Lower lobe of right lung (tissue), 2 donors: Measurements from ENCODE around the gene TRIM24. TPM values are rescaled to one million over a fixed set of nuclear protein-coding genes. Genes with fewer than 3 reads are reported as not detected.

ENCODE experiments used
- ATAC-seq, 2 donors: fragments of 200-7000 bp; cut with Tn5 transposase; one replicate each; pipeline ENCODE4 v1.9.1; 2020 to 2022; ENCODE audit warnings: mild to moderate bottlenecking in 2 of 2, moderate library complexity in 2 of 2
- DNase-seq: peaks from one replicate; pipeline ENCODE4 v3.0.0-alpha.2; 2020
- H3K27ac ChIP-seq: fragments of 200-600 bp; one replicate; pipeline ENCODE4 v1.8.0; 2022
- H3K27me3 ChIP-seq: fragments of 200-600 bp; one replicate; pipeline ENCODE4 v1.8.0; 2022; ENCODE audit warnings: low read depth
- H3K36me3 ChIP-seq: fragments of 200-600 bp; one replicate; pipeline ENCODE4 v1.8.0; 2022; ENCODE audit warnings: mild to moderate bottlenecking
- H3K4me1 ChIP-seq: fragments of 200-600 bp; one replicate; pipeline ENCODE4 v1.8.0; 2022
- H3K4me3 ChIP-seq: fragments of 200-600 bp; one replicate; pipeline ENCODE4 v1.8.0; 2022; ENCODE audit warnings: mild to moderate bottlenecking
- H3K9me3 ChIP-seq: fragments of 200-600 bp; one replicate; pipeline ENCODE4 v1.8.0; 2022
- intact Hi-C: fragments of 100-400 bp; cut with DNase I; formaldehyde crosslinking; loops from one replicate; pipeline ENCODE4 v1.11.0; 2022
- total RNA-seq: library from RNA; stranded (reverse); fragmentation: NEBNext Ultra II Directional; extraction: Animal tissue kit (Norgen Biotek cat#: 25700); gene quantifications from one replicate; pipeline ENCODE4 v1.2.1, GENCODE V29; 2021
- TF ChIP-seq, protein P1 (sequence below): fragments of 200-600 bp; IDR thresholded peaks from one replicate; pipeline ENCODE4 v1.8.0; 2022; ENCODE audit warnings: antibody characterized with exemption, mild to moderate bottlenecking
- donor health status: DM: no; HTN: yes; CAD: no; lungs with severe emphysema.

TRIM24 gene
- total RNA-seq, 1 donor from 2014 or later, result 25.8 TPM

DNA sequence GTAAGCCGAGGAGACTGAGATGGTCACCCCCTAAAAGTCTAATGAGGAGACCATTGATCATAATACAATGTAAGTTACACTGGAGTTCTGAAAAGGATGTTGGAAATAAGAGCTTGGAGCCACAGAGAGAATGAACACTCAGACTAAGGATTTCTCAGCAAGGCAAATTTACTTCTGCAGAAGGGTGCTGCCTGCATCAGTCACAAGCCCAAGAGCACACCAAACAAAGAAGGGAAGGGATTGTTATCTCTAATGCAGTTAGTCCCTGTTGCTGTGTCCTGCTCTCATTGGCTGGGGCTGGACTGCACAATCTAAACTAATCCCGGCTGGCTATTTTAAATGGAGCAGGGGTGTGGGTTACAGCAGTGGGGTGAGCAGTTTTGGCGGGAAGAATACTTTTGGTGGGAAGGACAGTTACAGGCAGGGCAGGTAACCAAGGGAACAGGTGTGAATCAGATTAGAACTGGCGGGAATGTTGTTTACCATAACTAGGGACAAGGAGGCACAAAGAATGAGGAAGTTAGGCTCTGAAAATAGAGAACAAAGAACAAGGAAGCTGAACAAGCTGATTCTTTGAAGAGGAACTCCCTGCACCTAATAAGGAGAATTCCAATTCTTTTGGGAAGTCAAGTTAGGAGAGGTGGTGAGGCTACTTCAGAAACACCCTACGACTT is 30.3 kb upstream of the TRIM24 start:
- Histone ChIP-seq H3K27ac (no peak overlapping the region), H3K4me1 (no peaks in the 10 kb centered on the region), H3K27me3 (no peaks in the 10 kb centered on the region), H3K36me3 (no peaks in the 10 kb centered on the region), H3K9me3 (peaks cover 35% of the 10 kb centered on the region), H3K4me3 (no peak overlapping the region)
- ATAC-seq (no peak), DNase-seq (no peak)
- intact Hi-C loops, result no loop called here
- TF ChIP-seq, protein P1, sequence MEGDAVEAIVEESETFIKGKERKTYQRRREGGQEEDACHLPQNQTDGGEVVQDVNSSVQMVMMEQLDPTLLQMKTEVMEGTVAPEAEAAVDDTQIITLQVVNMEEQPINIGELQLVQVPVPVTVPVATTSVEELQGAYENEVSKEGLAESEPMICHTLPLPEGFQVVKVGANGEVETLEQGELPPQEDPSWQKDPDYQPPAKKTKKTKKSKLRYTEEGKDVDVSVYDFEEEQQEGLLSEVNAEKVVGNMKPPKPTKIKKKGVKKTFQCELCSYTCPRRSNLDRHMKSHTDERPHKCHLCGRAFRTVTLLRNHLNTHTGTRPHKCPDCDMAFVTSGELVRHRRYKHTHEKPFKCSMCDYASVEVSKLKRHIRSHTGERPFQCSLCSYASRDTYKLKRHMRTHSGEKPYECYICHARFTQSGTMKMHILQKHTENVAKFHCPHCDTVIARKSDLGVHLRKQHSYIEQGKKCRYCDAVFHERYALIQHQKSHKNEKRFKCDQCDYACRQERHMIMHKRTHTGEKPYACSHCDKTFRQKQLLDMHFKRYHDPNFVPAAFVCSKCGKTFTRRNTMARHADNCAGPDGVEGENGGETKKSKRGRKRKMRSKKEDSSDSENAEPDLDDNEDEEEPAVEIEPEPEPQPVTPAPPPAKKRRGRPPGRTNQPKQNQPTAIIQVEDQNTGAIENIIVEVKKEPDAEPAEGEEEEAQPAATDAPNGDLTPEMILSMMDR, result no peak

DNA sequence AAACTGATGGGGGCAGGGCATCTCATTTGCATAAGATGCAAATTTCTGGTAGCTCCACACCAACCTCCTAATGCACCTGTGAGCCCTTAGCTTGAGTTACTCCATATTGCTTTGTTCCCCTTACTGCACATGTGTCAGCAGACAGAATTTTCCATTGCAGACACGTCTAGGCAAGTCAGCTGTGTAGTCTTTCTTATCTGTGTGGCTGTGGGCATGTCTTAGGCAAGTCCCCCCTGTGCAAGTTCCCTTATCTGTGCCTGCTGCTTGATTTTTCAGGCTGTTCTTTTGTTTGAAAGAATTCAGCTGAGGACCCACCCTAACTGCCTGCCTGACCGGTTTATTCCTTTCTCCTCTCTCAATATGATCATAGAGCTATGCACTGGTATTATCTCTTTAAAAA is 28.5 kb upstream of the TRIM24 start:
- H3K27ac ChIP-seq, result no peak overlapping the region
- H3K4me1 ChIP-seq, result no peaks in the 10 kb centered on the region
- intact Hi-C loops, result no loop called here
- TF ChIP-seq, protein P1, result no peak
- no peaks in the 10 kb centered on the region for H3K27me3 ChIP-seq
- DNase-seq, result no peak
- H3K36me3 ChIP-seq, result no peaks in the 10 kb centered on the region
- H3K9me3 ChIP-seq, result peaks cover 35% of the 10 kb centered on the region
- ATAC-seq, result no peak
- no peak overlapping the region for H3K4me3 ChIP-seq

DNA sequence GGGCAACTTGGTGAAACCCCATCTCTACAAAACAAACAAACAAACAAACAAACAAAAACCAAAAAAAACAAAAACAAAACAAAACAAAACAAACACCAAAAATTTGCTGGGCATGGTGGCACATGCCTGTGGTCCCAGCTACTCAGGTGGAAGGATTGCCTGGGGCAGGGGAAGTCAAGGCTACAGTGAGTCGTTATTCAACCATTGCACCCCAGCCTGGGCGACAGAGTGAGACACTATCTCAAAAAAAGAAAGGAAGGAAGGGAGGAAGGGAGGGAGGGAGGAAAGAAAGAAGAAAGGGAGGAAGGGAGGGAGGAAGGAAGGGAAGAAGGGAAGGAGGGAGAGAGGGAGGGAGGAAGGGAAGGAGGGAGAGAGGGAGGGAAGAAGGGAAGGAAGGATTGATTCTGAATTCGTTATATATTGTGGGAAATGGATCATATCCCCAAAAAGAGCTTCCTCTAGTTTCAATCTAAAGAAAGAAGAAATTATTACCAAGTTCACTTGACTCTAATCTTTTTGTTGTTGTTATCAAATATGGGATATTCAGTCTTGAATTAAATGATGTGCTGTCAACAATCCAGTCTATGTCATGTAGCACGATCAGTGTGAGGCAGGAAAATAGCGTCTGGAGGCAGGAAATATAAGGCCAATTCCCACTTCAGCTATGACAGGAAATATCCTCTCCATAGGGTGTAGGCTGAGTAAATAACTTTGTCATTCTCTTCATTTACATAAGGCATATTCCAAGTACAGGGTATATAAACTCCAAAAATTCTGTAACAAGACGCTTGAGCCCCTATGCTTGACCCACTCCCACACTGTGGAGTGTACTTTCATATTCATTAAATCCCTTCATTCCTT is 26.2 kb upstream of the TRIM24 start:
- DNase-seq (no peak), ATAC-seq (no peak)
- intact Hi-C loops, result no loop called here
- H3K4me3 ChIP-seq, result no peak overlapping the region
- TF ChIP-seq, protein P1, result no peak
- H3K27ac ChIP-seq, result no peak overlapping the region
- no peaks in the 10 kb centered on the region for H3K27me3 ChIP-seq
- no peaks in the 10 kb centered on the region for H3K36me3 ChIP-seq
- peaks cover 27% of the 10 kb centered on the region for H3K9me3 ChIP-seq
- H3K4me1 ChIP-seq, result no peaks in the 10 kb centered on the region

DNA sequence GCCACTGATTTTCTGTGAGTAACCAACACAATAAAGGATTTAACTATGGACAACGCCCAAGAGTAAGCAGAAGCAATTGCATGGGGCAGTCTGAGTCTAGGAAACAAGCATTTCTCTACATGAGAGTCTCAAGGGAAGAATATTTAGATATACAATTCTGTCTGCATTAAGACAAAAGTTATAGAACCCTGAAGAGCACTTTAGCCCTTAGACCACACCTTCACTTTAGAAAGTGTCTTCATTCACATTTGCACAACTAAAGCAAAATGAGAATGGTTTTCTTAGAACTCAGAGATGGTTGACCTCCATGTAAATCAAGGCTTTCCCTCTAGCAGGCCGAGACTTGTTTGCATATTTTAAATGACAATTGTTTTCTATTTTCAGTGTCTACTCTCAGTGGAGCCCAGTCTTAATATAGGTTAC is 25.5 kb upstream of the TRIM24 start:
- Histone ChIP-seq H3K27me3 (no peaks in the 10 kb centered on the region), H3K36me3 (no peaks in the 10 kb centered on the region), H3K9me3 (peaks cover 19% of the 10 kb centered on the region), H3K27ac (no peak overlapping the region), H3K4me3 (no peak overlapping the region), H3K4me1 (no peaks in the 10 kb centered on the region)
- TF ChIP-seq, protein P1, result no peak
- ATAC-seq, result no peak
- no peak for DNase-seq
- intact Hi-C loops, result no loop called here

DNA sequence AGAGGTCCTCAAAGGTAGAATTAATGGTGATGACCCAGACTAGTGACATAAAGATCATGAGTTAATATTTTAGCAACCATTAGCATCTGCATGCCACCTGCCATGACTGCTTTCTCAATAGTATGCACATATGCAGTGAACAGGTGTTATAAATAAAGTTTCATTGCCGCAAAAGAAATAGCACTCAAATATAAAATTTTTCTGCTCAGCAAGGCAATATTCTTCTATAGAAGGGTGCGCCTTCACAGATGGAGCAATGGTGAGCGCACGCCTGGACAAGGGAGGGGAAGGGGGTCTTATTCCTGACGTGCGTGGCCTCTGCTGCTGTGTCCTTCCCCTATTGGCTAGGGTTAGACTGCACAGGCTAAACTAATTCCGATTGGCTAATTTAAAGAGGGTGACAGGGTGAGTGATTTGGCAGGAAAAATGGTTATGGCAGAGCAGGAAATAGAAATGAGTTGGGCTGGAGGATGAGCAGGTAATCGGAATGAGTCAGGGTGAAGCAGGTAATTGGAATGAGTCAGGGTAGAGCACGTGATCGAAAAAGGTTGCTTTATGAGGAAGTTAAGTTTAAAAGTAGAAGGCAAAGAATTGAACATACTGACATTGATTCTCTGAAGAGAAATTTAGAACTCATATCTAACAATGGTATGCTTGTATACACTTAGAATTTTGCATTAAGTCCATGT is 24.7 kb upstream of the TRIM24 start:
- no peak for DNase-seq
- no peak overlapping the region for H3K4me3 ChIP-seq

More for the DNA sequence above, 24.7 kb upstream of the TRIM24 start:
- no peaks in the 10 kb centered on the region for H3K36me3 ChIP-seq
- H3K27ac ChIP-seq, result no peak overlapping the region
- intact Hi-C loops, result no loop called here
- H3K4me1 ChIP-seq, result no peaks in the 10 kb centered on the region
- H3K9me3 ChIP-seq, result peaks cover 11% of the 10 kb centered on the region
- TF ChIP-seq, protein P1, result no peak
- no peak for ATAC-seq
- H3K27me3 ChIP-seq, result no peaks in the 10 kb centered on the region
